Effector CD8-positive, alpha-beta T cell (primary cell): Measurements from ENCODE around the gene SLFN5.
"Not testable (repeated sequence)": the region's sequence is repeated elsewhere in the genome, so short reads cannot be mapped to it uniquely, and the experiment has no call there.

Experiments
- DNase-seq: peaks from one replicate; lab custom pipeline; 2025; lab: John Stamatoyannopoulos, UW

SLFN5 gene

GRCh38 chr17:35291802-35292201 lies 48.9 kb downstream of the SLFN5 start:
- no peak for DNase-seq

DNA sequence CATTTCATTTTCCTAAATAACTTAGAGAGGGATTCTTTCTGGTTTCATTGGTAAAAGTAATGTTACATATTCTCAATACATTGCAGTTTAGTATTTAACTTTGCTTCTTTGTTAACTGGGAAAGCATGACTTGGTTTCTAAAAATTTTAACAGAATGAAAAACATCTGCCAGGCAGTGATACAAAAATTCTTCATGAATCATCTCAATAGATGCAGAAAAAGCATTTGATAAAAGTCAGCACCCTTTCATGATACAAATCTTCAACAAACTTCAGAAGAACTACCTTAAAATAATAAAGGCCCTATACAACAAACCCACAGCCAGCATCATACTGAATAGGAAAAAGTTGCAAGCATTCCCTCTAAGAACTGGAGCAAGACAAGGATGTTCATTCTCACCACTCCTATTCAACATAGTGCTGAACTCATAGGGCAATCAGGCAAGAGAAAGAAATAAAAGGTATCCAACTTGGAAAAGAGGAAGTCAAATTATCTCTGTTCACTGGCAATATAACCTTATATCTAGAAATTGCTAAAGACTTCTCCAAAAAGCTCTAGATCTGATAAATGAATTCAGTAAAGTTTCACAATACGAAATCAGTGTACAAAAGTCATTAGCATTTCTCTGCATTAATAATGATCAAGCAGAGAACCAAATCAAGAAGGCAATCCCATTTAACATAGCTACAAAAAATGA lies 50.4 kb downstream of the SLFN5 start:
- DNase-seq: no peak

GRCh38 chr17:35294756-35295155 lies 51.9 kb downstream of the SLFN5 start:
- DNase-seq: no peak

DNA sequence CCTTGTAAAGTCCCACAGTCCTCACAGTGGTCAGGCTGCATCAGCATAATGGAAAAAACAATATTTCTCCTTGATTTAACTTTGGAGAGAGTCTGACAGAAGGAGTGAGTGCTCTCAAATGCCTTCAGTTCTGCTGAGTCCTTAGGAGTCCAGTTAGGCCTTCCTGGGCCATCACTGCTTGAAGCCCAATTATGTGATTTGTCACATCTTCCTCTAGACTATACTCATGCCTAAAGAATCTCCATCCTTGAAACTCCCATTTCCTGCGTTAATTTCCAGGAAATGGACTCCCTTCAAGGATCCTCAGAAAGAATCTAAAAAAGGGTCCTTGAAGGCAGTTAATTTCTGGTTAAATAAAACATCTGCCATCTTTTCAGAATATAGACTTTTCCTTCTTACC lies 52.8 kb downstream of the SLFN5 start:
- DNase-seq: no peak

- DNase-seq: no peak
These were observed 54.8 kb downstream of the SLFN5 start for GRCh38 chr17:35297666-35298065.

GRCh38 chr17:35298639-35299038 lies 55.8 kb downstream of the SLFN5 start:
- DNase-seq: no peak

- no peak for DNase-seq
These were observed 56.3 kb downstream of the SLFN5 start for GRCh38 chr17:35299135-35299534.

- DNase-seq: not testable (repeated sequence)
These were observed 66.5 kb downstream of the SLFN5 start for GRCh38 chr17:35309345-35309744.

DNA sequence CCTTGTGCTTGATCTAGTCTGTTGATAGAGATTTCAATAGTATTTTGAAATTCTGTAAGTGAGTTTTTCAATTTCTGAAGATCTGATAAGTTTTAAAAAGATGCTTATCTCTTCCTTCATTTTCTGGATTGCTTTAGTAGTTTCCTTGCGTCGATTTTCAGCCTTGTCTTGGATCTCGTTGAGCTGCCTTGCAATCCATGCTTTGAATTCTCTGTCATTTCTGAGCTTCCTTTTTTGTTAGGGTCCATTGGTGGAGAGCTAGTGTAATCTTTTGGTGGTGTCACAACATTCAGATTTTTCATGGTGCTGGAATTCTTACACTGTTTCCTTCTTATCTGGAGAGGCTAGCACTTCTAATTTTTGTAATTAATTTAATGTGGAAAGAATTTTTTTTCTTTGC lies 69.5 kb downstream of the SLFN5 start:
- DNase-seq: no peak

- DNase-seq: peak; percentile 81
These were observed 70.2 kb downstream of the SLFN5 start for GRCh38 chr17:35312790-35313711.

GRCh38 chr17:35313875-35314409 lies 71.1 kb downstream of the SLFN5 start:
- peak; percentile 12 for DNase-seq

GRCh38 chr17:35314415-35315216 lies 71.7 kb downstream of the SLFN5 start:
- DNase-seq: no peak

DNA sequence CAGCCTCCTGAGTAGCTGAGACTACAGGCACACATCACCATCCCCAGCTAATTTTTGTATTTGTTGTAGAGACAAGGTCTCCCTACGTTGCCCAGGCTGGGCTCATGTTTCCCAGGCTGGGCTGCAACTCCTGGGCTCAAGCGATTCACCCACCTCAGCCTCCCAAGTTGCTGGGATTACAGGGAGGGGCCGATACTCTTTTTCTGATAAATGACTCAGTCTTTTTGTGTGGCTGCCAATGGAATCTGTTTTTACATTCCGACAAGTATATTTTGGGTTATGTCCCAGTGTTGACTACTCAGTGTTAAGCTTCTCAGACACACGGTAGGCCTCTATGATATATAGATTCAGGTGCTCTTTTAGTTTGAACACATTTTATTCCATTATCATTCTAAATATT lies 72.4 kb downstream of the SLFN5 start:
- no peak for DNase-seq

DNA sequence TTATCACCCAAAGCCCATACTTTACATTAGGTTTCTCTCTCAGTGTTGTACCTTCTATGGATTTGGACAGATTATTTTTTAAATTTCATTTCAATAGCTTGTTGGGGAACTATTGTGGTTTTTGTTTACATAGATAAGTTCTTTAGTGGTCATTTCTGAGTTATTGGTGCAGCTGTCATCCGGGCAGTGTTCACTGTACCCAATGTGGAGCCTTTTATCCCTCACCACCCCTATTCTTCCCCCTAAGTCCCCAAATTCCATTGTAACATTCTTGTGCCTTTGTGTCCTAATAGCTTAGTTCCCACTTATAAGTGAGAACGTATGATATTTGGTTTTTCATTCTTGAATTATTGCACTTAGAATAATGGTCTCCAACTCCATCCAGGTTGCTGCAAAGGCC lies 73.1 kb downstream of the SLFN5 start:
- DNase-seq: no peak

- no peak for DNase-seq
These were observed 79.9 kb downstream of the SLFN5 start for GRCh38 chr17:35322749-35323148.
